Panc1 (cell line): ENCODE data around the gene ARMC2. TPM values are rescaled to one million over a fixed set of nuclear protein-coding genes. Genes with fewer than 3 reads are reported as not detected.

ENCODE experiments used
- ATAC-seq: fragments of 200-7000 bp; cut with Tn5 transposase; 2 replicates; pipeline ENCODE4 v1.9.1; 2020; ENCODE audit warnings: mild to moderate bottlenecking, moderate library complexity
- BruUV-seq: library from RNA; stranded (reverse); fragments of 400-500 nt; replicated peaks from 2 replicates; lab custom pipeline; 2021; lab: Mats Ljungman, UMichigan
- CTCF ChIA-PET: fragments of 300-600 bp; sonication (Branson Sonifier 250); formaldehyde crosslinking; loops from one replicate; lab custom pipeline; 2022; ENCODE audit warnings: antibody characterized with exemption; lab: Charles Lee
- POLR2A ChIA-PET: fragments of 300-600 bp; sonication (Branson Sonifier 250); formaldehyde crosslinking; loops from one replicate; lab custom pipeline; 2022; ENCODE audit warnings: antibody characterized with exemption; lab: Charles Lee
- DNase-seq: peaks from one replicate; pipeline ENCODE4 v3.0.0-alpha.2; 2010; ENCODE audit warnings: low read depth, low spot score
- H3K27ac ChIP-seq: 2 replicates; pipeline ENCODE4 v1.5.1; 2011; ENCODE audit warnings: mild to moderate bottlenecking, low read length, inconsistent platforms
- H3K27me3 ChIP-seq: fragments of 200-500 bp; sonication (Bioruptor generic); 2 replicates; pipeline ENCODE4 v1.6.0; 2014; ENCODE audit warnings: low read length, inconsistent platforms; ENCODE audit not compliant: control insufficient read depth, insufficient read depth
- H3K36me3 ChIP-seq: fragments of 200-500 bp; sonication (Bioruptor generic); 2 replicates; pipeline ENCODE4 v1.5.1; 2014; ENCODE audit warnings: inconsistent platforms, mild to moderate bottlenecking, low read length, moderate library complexity; ENCODE audit not compliant: control insufficient read depth, insufficient read depth
- H3K4me1 ChIP-seq: 2 replicates; pipeline ENCODE4 v1.5.1; 2011; ENCODE audit warnings: inconsistent platforms, mild to moderate bottlenecking, low read length, moderate library complexity; ENCODE audit not compliant: control insufficient read depth, insufficient read depth
- H3K4me3 ChIP-seq, 2 experiments: 2 replicates each; pipeline ENCODE4 v1.5.1; 2011 to 2012; ENCODE audit warnings: low read depth in 2 of 2, low read length in 2 of 2, mild to moderate bottlenecking in 2 of 2, inconsistent platforms in 1 of 2, moderate library complexity in 1 of 2
- H3K9me3 ChIP-seq: fragments of 200-500 bp; sonication (Bioruptor generic); 2 replicates; pipeline ENCODE4 v1.5.1; 2014; ENCODE audit warnings: low read depth, mild to moderate bottlenecking, inconsistent platforms, low read length, moderate library complexity; ENCODE audit not compliant: control insufficient read depth, insufficient read depth
- CTCF ChIP-seq: fragments of 450-650 bp; IDR thresholded peaks from 2 replicates; pipeline ENCODE4 v1.5.1; 2017; ENCODE audit warnings: mild to moderate bottlenecking
- POLR2AphosphoS5 ChIP-seq: IDR thresholded peaks from 2 replicates; pipeline ENCODE4 v1.6.1; 2012; ENCODE audit warnings: mild to moderate bottlenecking, low read depth, low read length, moderate library complexity
- REST ChIP-seq, 2 experiments: IDR thresholded peaks; 2 replicates each; pipeline ENCODE4 v1.6.1; 2011 to 2012; ENCODE audit warnings: low read depth in 2 of 2, control low read depth in 1 of 2, low read length in 1 of 2, mild to moderate bottlenecking in 1 of 2, moderate library complexity in 1 of 2; ENCODE audit not compliant: insufficient read depth in 1 of 2
- SIN3A ChIP-seq: IDR thresholded peaks from 2 replicates; pipeline ENCODE4 v1.6.1; 2012; ENCODE audit warnings: low read depth, mild to moderate bottlenecking, low read length, moderate library complexity, borderline replicate concordance; ENCODE audit not compliant: insufficient read depth
- TCF7L2 ChIP-seq: IDR thresholded peaks from 2 replicates; pipeline ENCODE4 v1.6.1; 2011; ENCODE audit warnings: mild to moderate bottlenecking, low read depth, low read length, inconsistent platforms
- in situ Hi-C: cut with HindIII; loops from 2 replicates; pipeline ENCODE4 v1.10.0; 2016; ENCODE audit warnings: low sequenced_read_pairs, low pct_unique_long_range_greater_than_20kb
- intact Hi-C: fragments of 100-400 bp; cut with micrococcal nuclease; formaldehyde crosslinking; loops from one replicate; pipeline ENCODE4 v1.10.0; 2022; ENCODE audit not compliant: unreplicated experiment
- total RNA-seq: library from RNA; stranded (reverse); gene quantifications from one replicate; pipeline ENCODE4 v1.2.1, GENCODE V29; 2021; ENCODE audit not compliant: unreplicated experiment

Gene ARMC2
- total RNA-seq, 1 experiment from 2014 or later = 9.3 TPM

- no peak overlapping the region for H3K27ac ChIP-seq
Measured at GRCh38 chr6:109000289-109000688, 152.1 kb downstream of the ARMC2 start.

GRCh38 chr6:109001291-109001894 lies 153.2 kb downstream of the ARMC2 start:
- CTCF ChIA-PET = no interaction called here
- in situ Hi-C loops = no loop called here

More at GRCh38 chr6:109000289-109000688, 152.1 kb downstream of the ARMC2 start:
- ATAC-seq = no peak
- ChIA-PET CTCF (no interaction called here), POLR2A (no interaction called here)
- DNase-seq = no peak
- Histone ChIP-seq H3K4me1 (no peaks in the 10 kb centered on the region), H3K36me3 (no peaks in the 10 kb centered on the region; the same call in 1 of the 2 replicates), H3K27me3 (no peaks in the 10 kb centered on the region), H3K4me3 (no peak overlapping the region), H3K9me3 (no peaks in the 10 kb centered on the region)
- BruUV-seq = no TSS peak
- TF ChIP-seq POLR2AphosphoS5 (no peak), CTCF (no peak), REST (IDR thresholded peaks at IDR 0.05; ENCODE audit: insufficient read depth in 1 of 2, low read depth in 2 of 2, low read length in 1 of 2) (no peak), SIN3A (no peak)
- in situ Hi-C loops = no loop called here
- intact Hi-C loops = no loop called here

More at GRCh38 chr6:109001291-109001894, 153.2 kb downstream of the ARMC2 start:
- intact Hi-C loops = no loop called here
- H3K4me1 ChIP-seq = no peaks in the 10 kb centered on the region
- H3K4me3 ChIP-seq = no peak overlapping the region
- no peaks in the 10 kb centered on the region; the same call in 1 of the 2 replicates for H3K36me3 ChIP-seq
- DNase-seq (no peak), ATAC-seq (no peak)
- no peaks in the 10 kb centered on the region for H3K9me3 ChIP-seq
- no peak for TF ChIP-seq TCF7L2
- TF ChIP-seq SIN3A = no peak
- no peak for TF ChIP-seq POLR2AphosphoS5
- TF ChIP-seq REST (IDR thresholded peaks at IDR 0.05; ENCODE audit: insufficient read depth in 1 of 2, low read depth in 2 of 2, low read length in 1 of 2) = no peak
- TF ChIP-seq CTCF = no peak
- H3K27ac ChIP-seq = no peak overlapping the region
- BruUV-seq = no TSS peak
- POLR2A ChIA-PET = no interaction called here
- no peaks in the 10 kb centered on the region for H3K27me3 ChIP-seq
